H1 (cell line): Measurements from ENCODE around the gene C9orf50. TPM values are rescaled to one million over a fixed set of nuclear protein-coding genes. Genes with fewer than 3 reads are reported as not detected.
A peak's percentile ranks its signal among the peaks of the same experiment; 100 is the strongest.

ENCODE experiments used
- CTCF ChIA-PET: fragments of 300-600 bp; sonication (Branson Sonifier 250); formaldehyde crosslinking; loops from one replicate; lab custom pipeline; 2021; ENCODE audit not compliant: partially characterized antibody; lab: Charles Lee
- POLR2A ChIA-PET: fragments of 300-600 bp; sonication (Branson Sonifier 250); formaldehyde crosslinking; loops from one replicate; lab custom pipeline; 2021; ENCODE audit warnings: inconsistent platforms; ENCODE audit not compliant: partially characterized antibody; lab: Charles Lee
- DNase-seq, 2 experiments: peaks; one replicate each; pipeline versions ENCODE4 v3.0.0 to v3.0.0-alpha.2; 2010 to 2022; ENCODE audit warnings: low spot score in 2 of 2, low read depth in 1 of 2, mixed read lengths in 1 of 2
- FAIRE-seq: peaks from 2 replicates; lab custom pipeline; 2011; peaks lifted over from hg19 to GRCh38; lab: Jason Lieb, UNC
- H2AFZ ChIP-seq: 2 replicates; pipeline ENCODE4 v1.8.1; 2012; ENCODE audit warnings: low read length, inconsistent platforms
- H2AK5ac ChIP-seq: 2 replicates; pipeline ENCODE4 v1.6.1; 2013; ENCODE audit warnings: low read depth, low read length
- H2BK120ac ChIP-seq: replicated peaks from 2 replicates; pipeline ENCODE3; 2013; ENCODE audit warnings: low read depth, low read length, inconsistent platforms
- H2BK12ac ChIP-seq: 2 replicates; pipeline ENCODE4 v1.6.1; 2013; ENCODE audit warnings: low read depth, low read length
- H2BK15ac ChIP-seq: 2 replicates; pipeline ENCODE4 v1.6.1; 2013; ENCODE audit warnings: low read length
- H2BK20ac ChIP-seq: 2 replicates; pipeline ENCODE4 v1.6.1; 2013; ENCODE audit warnings: low read length
- H2BK5ac ChIP-seq: 2 replicates; pipeline ENCODE4 v1.6.1; 2013; ENCODE audit warnings: low read depth, low read length
- H3K14ac ChIP-seq: 2 replicates; pipeline ENCODE4 v1.6.1; 2013; ENCODE audit warnings: inconsistent platforms; ENCODE audit not compliant: insufficient read length
- H3K18ac ChIP-seq: 2 replicates; pipeline ENCODE4 v1.6.1; 2013; ENCODE audit warnings: low read length; ENCODE audit errors: extremely low read depth
- H3K23ac ChIP-seq: 2 replicates; pipeline ENCODE4 v1.6.1; 2013; ENCODE audit warnings: inconsistent platforms; ENCODE audit not compliant: insufficient read length
- H3K23me2 ChIP-seq: 2 replicates; pipeline ENCODE4 v1.6.1; 2013; ENCODE audit warnings: low read depth, low read length
- H3K27ac ChIP-seq: 2 replicates; pipeline ENCODE4 v1.6.1; 2011; ENCODE audit warnings: low read depth, low read length, inconsistent platforms
- H3K27me3 ChIP-seq, 4 experiments: replicated peaks in 1 of 4; 1 replicate in 1 of 4; 2 replicates in 3 of 4; pipeline versions ENCODE4 v1.6.1 to v1.8.1; 2011 to 2013; ENCODE audit warnings: low read length in 3 of 4, mild to moderate bottlenecking in 3 of 4, inconsistent platforms in 2 of 4, mixed read lengths in 2 of 4, moderate library complexity in 1 of 4; ENCODE audit not compliant: control insufficient read depth in 3 of 4, insufficient read depth in 3 of 4; ENCODE audit errors: extremely low read depth in 1 of 4
- H3K36me3 ChIP-seq, 4 experiments: 2 replicates each; pipeline versions ENCODE4 v1.6.1 to v1.8.1; 2011 to 2013; ENCODE audit warnings: mild to moderate bottlenecking in 4 of 4, low read length in 3 of 4, moderate library complexity in 2 of 4, control low read depth in 1 of 4, inconsistent platforms in 1 of 4; ENCODE audit not compliant: insufficient read depth in 4 of 4, control insufficient read depth in 2 of 4
- H3K4ac ChIP-seq: replicated peaks from 2 replicates; pipeline ENCODE3; 2013; ENCODE audit warnings: low read length, low read depth, mixed read lengths, inconsistent platforms; ENCODE audit not compliant: insufficient read length
- H3K4me1 ChIP-seq, 4 experiments: replicated peaks in 1 of 4; 1 replicate in 1 of 4; 2 replicates in 3 of 4; pipeline versions ENCODE4 v1.6.1 to v1.8.1; 2011 to 2013; ENCODE audit warnings: low read length in 3 of 4, inconsistent platforms in 2 of 4, mixed read lengths in 1 of 4; ENCODE audit not compliant: insufficient read depth in 4 of 4, control insufficient read depth in 3 of 4
- H3K4me2 ChIP-seq, 2 experiments: 2 replicates each; pipeline versions ENCODE4 v1.6.1 to v1.8.1; 2011 to 2013; ENCODE audit warnings: low read depth in 2 of 2, low read length in 2 of 2, control low read depth in 1 of 2, inconsistent platforms in 1 of 2, mild to moderate bottlenecking in 1 of 2; ENCODE audit not compliant: insufficient read depth in 1 of 2
- H3K4me3 ChIP-seq, 4 experiments: fragments of 200-600, 300-600 bp in 1 of 4; sonication (generic), shearing (Covaris generic), sonication (Bioruptor Twin) in 1 of 4; 2 replicates each; pipeline versions ENCODE4 v1.5.1 to v1.8.1; 2011 to 2016; ENCODE audit warnings: low read length in 4 of 4, low read depth in 3 of 4, control low read depth in 2 of 4, inconsistent platforms in 2 of 4, mild to moderate bottlenecking in 2 of 4, mixed read lengths in 1 of 4, moderate library complexity in 1 of 4; ENCODE audit not compliant: insufficient read depth in 2 of 4; ENCODE audit errors: extremely low read depth in 1 of 4
- H3K56ac ChIP-seq: replicated peaks from 2 replicates; pipeline ENCODE3; 2013; ENCODE audit warnings: low read depth, mild to moderate bottlenecking, mixed read lengths, low read length, inconsistent platforms; ENCODE audit not compliant: insufficient read length
- H3K79me1 ChIP-seq: 2 replicates; pipeline ENCODE4 v1.6.1; 2013; ENCODE audit warnings: low read depth, low read length, control low read depth
- H3K79me2 ChIP-seq, 2 experiments: 2 replicates each; pipeline versions ENCODE4 v1.6.1 to v1.8.1; 2012 to 2013; ENCODE audit warnings: low read length in 2 of 2, mild to moderate bottlenecking in 2 of 2, inconsistent platforms in 1 of 2; ENCODE audit not compliant: insufficient read depth in 2 of 2, control insufficient read depth in 1 of 2
- H3K9ac ChIP-seq, 4 experiments: replicated peaks in 1 of 4; 1 replicate in 1 of 4; 2 replicates in 3 of 4; pipeline versions ENCODE4 v1.6.1 to v1.8.1; 2011 to 2013; ENCODE audit warnings: low read depth in 3 of 4, low read length in 3 of 4, control low read depth in 2 of 4, mild to moderate bottlenecking in 2 of 4, moderate library complexity in 2 of 4, inconsistent platforms in 1 of 4; ENCODE audit errors: extremely low read depth in 1 of 4
- H3K9me3 ChIP-seq, 2 experiments: 2 replicates each; pipeline versions ENCODE4 v1.6.1 to v1.8.1; 2012 to 2013; ENCODE audit warnings: mild to moderate bottlenecking in 2 of 2, moderate library complexity in 2 of 2, control low read depth in 1 of 2, inconsistent platforms in 1 of 2, low read depth in 1 of 2, low read length in 1 of 2, mixed read lengths in 1 of 2; ENCODE audit not compliant: insufficient read depth in 2 of 2
- H4K20me1 ChIP-seq, 2 experiments: replicated peaks in 1 of 2; 2 replicates each; pipeline versions ENCODE3 to v1.8.1; 2011 to 2013; ENCODE audit warnings: inconsistent platforms in 2 of 2, low read length in 2 of 2, mild to moderate bottlenecking in 1 of 2; ENCODE audit not compliant: insufficient read depth in 2 of 2, control insufficient read depth in 1 of 2
- H4K5ac ChIP-seq: 2 replicates; pipeline ENCODE4 v1.6.1; 2013; ENCODE audit warnings: low read length, low read depth, mixed read lengths, inconsistent platforms; ENCODE audit not compliant: insufficient read length
- H4K8ac ChIP-seq: 2 replicates; pipeline ENCODE4 v1.8.0; 2013; ENCODE audit warnings: mild to moderate bottlenecking, moderate library complexity, low read length, inconsistent platforms; ENCODE audit not compliant: insufficient read depth; ENCODE audit errors: extremely low read depth
- H4K91ac ChIP-seq: replicated peaks from 2 replicates; pipeline ENCODE3; 2013; ENCODE audit warnings: low read length, mixed read lengths, inconsistent platforms; ENCODE audit not compliant: insufficient read length
- USF2 ChIP-seq: IDR thresholded peaks from 2 replicates; pipeline ENCODE4 v1.6.1; 2011; ENCODE audit warnings: low read length, improper control_type of control experiment
- WGBS, 2 experiments: shearing (Covaris generic) in 1 of 2; methylation state at CpG; one replicate each; pipeline versions ENCODE4 v1.1.6 to v1.1.7; 2013 to 2015; ENCODE audit warnings: low lambda C conversion rate in 2 of 2, mixed read lengths in 2 of 2, inconsistent platforms in 1 of 2, low coverage in 1 of 2, missing lambda C conversion rate in 1 of 2; ENCODE audit not compliant: insufficient replicate concordance in 2 of 2, insufficient coverage in 1 of 2, insufficient read length in 1 of 2; ENCODE audit errors: extremely low coverage in 1 of 2, missing lambda C conversion rate in 1 of 2; 5-methylcytosine and 5-hydroxymethylcytosine counted together
- polyA plus RNA-seq, 7 experiments: library from polyadenylated mRNA; depleted of rRNA in 3 of 7; stranded (reverse) in 5 of 7; unstranded in 2 of 7; fragments of >200 nt in 5 of 7; fragments of 200-250 nt in 2 of 7; gene quantifications; 1 replicate in 5 of 7; 2 replicates in 1 of 7; 4 replicates in 1 of 7; pipeline versions ENCODE4 v1.2.1 to v1.2.3, GENCODE V29; 2011 to 2013; ENCODE audit warnings: missing spikeins in 2 of 7, mixed read lengths in 2 of 7
- total RNA-seq: library from RNA; stranded (reverse); fragmentation: NEBNext Ultra II Directional; extraction: Animal tissue kit (Norgen Biotek cat#: 25700); gene quantifications from 2 replicates; pipeline ENCODE4 v1.2.1, GENCODE V29; 2021

The C9orf50 gene
- total and polyA plus RNA-seq, 2 of the 8 experiments (the other 6 are each of a cell fraction or from before 2014, with no cell fraction given): not detected

DNA sequence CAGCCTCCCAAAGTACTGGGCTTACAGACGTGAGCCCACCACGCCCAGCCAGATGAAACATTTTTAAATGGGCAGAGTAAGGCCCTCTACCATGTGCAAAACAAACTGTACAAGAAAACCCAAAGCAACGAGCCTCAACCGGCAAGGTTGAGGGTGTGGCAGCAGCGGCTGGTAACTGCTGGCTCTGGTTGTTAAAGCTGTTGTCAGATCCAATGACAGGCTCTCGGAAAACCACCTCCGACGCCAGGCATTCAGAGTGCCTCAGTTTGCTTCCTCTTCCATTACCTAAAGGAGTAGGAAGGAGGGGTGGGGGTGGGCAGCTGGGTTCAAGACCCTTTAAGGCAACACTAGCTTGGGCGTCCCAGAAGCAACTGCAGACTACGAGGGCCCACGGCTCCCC is 23.5 kb upstream of the C9orf50 start:
- H3K36me3 ChIP-seq: no peaks in the 10 kb centered on the region
- no peak for TF ChIP-seq USF2
- H3K56ac ChIP-seq: no peak overlapping the region
- peaks cover 4% of the 10 kb centered on the region for H3K79me1 ChIP-seq
- no peak overlapping the region for H3K23ac ChIP-seq
- peaks cover 0 to 13% of the 10 kb centered on the region in 2 experiments; a peak in 2 of 4 replicates for H3K79me2 ChIP-seq
- H2BK20ac ChIP-seq: no peak overlapping the region
- H4K91ac ChIP-seq: no peak overlapping the region
- H3K9me3 ChIP-seq: no peaks in the 10 kb centered on the region
- H2BK12ac ChIP-seq: no peak overlapping the region
- DNase-seq: no peak
- H2BK5ac ChIP-seq: no peak overlapping the region
- H3K18ac ChIP-seq: no peak overlapping the region
- no peak overlapping the region for H3K4me2 ChIP-seq
- H4K5ac ChIP-seq: no peak overlapping the region
- H4K20me1 ChIP-seq: peaks cover 6 to 15% of the 10 kb centered on the region in 2 experiments
- no peaks in the 10 kb centered on the region for H3K27me3 ChIP-seq
- H3K14ac ChIP-seq: no peak overlapping the region
- H4K8ac ChIP-seq: peak overlapping the region; percentile 35; the same call in 1 of the 2 replicates
- no peak for FAIRE-seq
- no peak overlapping the region for H3K4ac ChIP-seq
- no peak overlapping the region for H2BK120ac ChIP-seq
- 91% methylated on average over 11 of the region's 11 CpGs; no CpG with 5 or more reads in 1 of the 2 experiments for WGBS, 2 experiments
- no peak overlapping the region for H3K27ac ChIP-seq
- peak overlapping the region; percentile 81; the same call in 1 of the 2 replicates for H2BK15ac ChIP-seq
- H3K4me1 ChIP-seq: peaks cover 0 to 10% (median 6%) of the 10 kb centered on the region in 4 experiments; a peak in 4 of 7 replicates
- ChIA-PET POLR2A (no interaction called here), CTCF (interaction anchor here (0.6 to 3.3 kb wide), 12 partner anchors 16 to 145 kb away, joined by 3 to 26 read pairs (median 4); no protein-coding TSS in a partner anchor)
- H3K9ac ChIP-seq: no peak overlapping the region
- no peak overlapping the region for H3K4me3 ChIP-seq
- no peak overlapping the region for H2AK5ac ChIP-seq
- H3K23me2 ChIP-seq: peaks cover 14% of the 10 kb centered on the region; the same call in 1 of the 2 replicates
- no peak overlapping the region for H2AFZ ChIP-seq
